Lung (tissue), 12 donors: Measurements from ENCODE around the gene HEY2. TPM values are rescaled to one million over a fixed set of nuclear protein-coding genes. Genes with fewer than 3 reads are reported as not detected.

Source experiments
- ATAC-seq: fragments of 200-7000 bp; cut with Tn5 transposase; one replicate; pipeline ENCODE4 v1.9.1; 2020; ENCODE audit warnings: moderate number of reproducible peaks; ENCODE audit not compliant: insufficient read depth, low FRiP score
- DNase-seq, 3 donors: peaks; one replicate each; pipeline ENCODE4 v3.0.0-alpha.2; 2013 to 2017
- H3K27ac ChIP-seq, 2 donors: one replicate each; pipeline ENCODE4 v1.5.1; 2013; ENCODE audit warnings: mild to moderate bottlenecking in 2 of 2, moderate library complexity in 2 of 2, control low read depth in 1 of 2, inconsistent platforms in 1 of 2, low read depth in 1 of 2, low read length in 1 of 2
- H3K27me3 ChIP-seq, 3 donors: one replicate each; pipeline ENCODE4 v1.5.1; 2013; ENCODE audit warnings: low read length in 2 of 3; ENCODE audit not compliant: control insufficient read depth in 3 of 3, insufficient read depth in 3 of 3
- H3K36me3 ChIP-seq, 4 donors: one replicate each; pipeline ENCODE4 v1.5.1; 2013; ENCODE audit warnings: low read length in 4 of 4, mild to moderate bottlenecking in 1 of 4, moderate library complexity in 1 of 4; ENCODE audit not compliant: control insufficient read depth in 4 of 4, insufficient read depth in 4 of 4
- H3K4me1 ChIP-seq, 5 donors: one replicate each; pipeline ENCODE4 v1.5.1; 2013; ENCODE audit warnings: low read length in 5 of 5, mild to moderate bottlenecking in 2 of 5, moderate library complexity in 1 of 5; ENCODE audit not compliant: control insufficient read depth in 5 of 5, insufficient read depth in 5 of 5
- H3K4me3 ChIP-seq: one replicate; pipeline ENCODE4 v1.5.1; 2013; ENCODE audit warnings: mild to moderate bottlenecking, control low read depth, moderate library complexity
- H3K9ac ChIP-seq, 2 donors: one replicate each; pipeline ENCODE4 v1.5.1; 2013; ENCODE audit warnings: low read length in 2 of 2, control low read depth in 1 of 2; ENCODE audit not compliant: insufficient read depth in 1 of 2
- H3K9me3 ChIP-seq, 4 donors: one replicate each; pipeline ENCODE4 v1.5.1; 2013; ENCODE audit warnings: low read length in 3 of 4, mild to moderate bottlenecking in 1 of 4, moderate library complexity in 1 of 4; ENCODE audit not compliant: control insufficient read depth in 4 of 4, insufficient read depth in 3 of 4
- WGBS, 2 donors: extraction: QIAGEN DNeasy Blood & Tissue Kit; methylation state at CpG; one replicate each; pipeline ENCODE4 v1.1.7; 2013; 5-methylcytosine and 5-hydroxymethylcytosine counted together
- polyA plus RNA-seq, 2 donors: library from polyadenylated mRNA; stranded (reverse); fragments of 200-250 nt; gene quantifications; one replicate each; pipeline ENCODE4 v1.2.1, GENCODE V29; 2013
- total RNA-seq, 2 donors: library from RNA; depleted of rRNA in 1 of 2; stranded (reverse); fragments of >200 nt in 1 of 2; gene quantifications; one replicate each; pipeline ENCODE4 v1.2.1, GENCODE V29; 2014 to 2021
- TF ChIP-seq, protein P1 (sequence below): IDR thresholded peaks from 2 replicates; pipeline ENCODE4 v1.5.1; 2012; ENCODE audit warnings: mild to moderate bottlenecking; ENCODE audit errors: control extremely low read depth, extremely low read depth
- donor health status: control.
- donor health status: control.
- donor health status: Bipolar disorder and iron deficiency.
- donor health status: healthy.
- donor health status: DM: yes; HTN: yes; CAD: no.

Gene HEY2
- total and polyA plus RNA-seq, 4 donors, result 1.0 to 5.2 (median 1.5) TPM

GRCh38 chr6:125746731-125747588 lies 2.5 kb upstream of the HEY2 start:
- TF ChIP-seq, protein P1, sequence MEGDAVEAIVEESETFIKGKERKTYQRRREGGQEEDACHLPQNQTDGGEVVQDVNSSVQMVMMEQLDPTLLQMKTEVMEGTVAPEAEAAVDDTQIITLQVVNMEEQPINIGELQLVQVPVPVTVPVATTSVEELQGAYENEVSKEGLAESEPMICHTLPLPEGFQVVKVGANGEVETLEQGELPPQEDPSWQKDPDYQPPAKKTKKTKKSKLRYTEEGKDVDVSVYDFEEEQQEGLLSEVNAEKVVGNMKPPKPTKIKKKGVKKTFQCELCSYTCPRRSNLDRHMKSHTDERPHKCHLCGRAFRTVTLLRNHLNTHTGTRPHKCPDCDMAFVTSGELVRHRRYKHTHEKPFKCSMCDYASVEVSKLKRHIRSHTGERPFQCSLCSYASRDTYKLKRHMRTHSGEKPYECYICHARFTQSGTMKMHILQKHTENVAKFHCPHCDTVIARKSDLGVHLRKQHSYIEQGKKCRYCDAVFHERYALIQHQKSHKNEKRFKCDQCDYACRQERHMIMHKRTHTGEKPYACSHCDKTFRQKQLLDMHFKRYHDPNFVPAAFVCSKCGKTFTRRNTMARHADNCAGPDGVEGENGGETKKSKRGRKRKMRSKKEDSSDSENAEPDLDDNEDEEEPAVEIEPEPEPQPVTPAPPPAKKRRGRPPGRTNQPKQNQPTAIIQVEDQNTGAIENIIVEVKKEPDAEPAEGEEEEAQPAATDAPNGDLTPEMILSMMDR, result no peak
- 2 to 6% methylated on average over 32 of the region's 32 CpGs for WGBS, 2 donors
- H3K27me3 ChIP-seq, result peaks cover 0 to 86% (median 79%) of the 10 kb centered on the region in 3 donors
- H3K9ac ChIP-seq, result peak overlapping the region in 1 of 2 donors; percentile 47
- H3K27ac ChIP-seq, result peak overlapping the region; percentile 54 to 96
- H3K36me3 ChIP-seq, result no peaks in the 10 kb centered on the region
- H3K4me1 ChIP-seq, result peaks cover 0 to 32% (median 4%) of the 10 kb centered on the region in 5 donors
- DNase-seq (peak; percentile 58 to 80 (median 67)), ATAC-seq (no peak)
- peak overlapping the region; percentile 35 for H3K4me3 ChIP-seq
- H3K9me3 ChIP-seq, result no peaks in the 10 kb centered on the region

GRCh38 chr6:125747589-125748405 lies 1.6 kb upstream of the HEY2 start:
- DNase-seq (peak in 1 of 3 donors; percentile 27), ATAC-seq (no peak)
- TF ChIP-seq, protein P1, result no peak
- Histone ChIP-seq H3K9me3 (no peaks in the 10 kb centered on the region), H3K27me3 (peaks cover 0 to 86% (median 83%) of the 10 kb centered on the region in 3 donors), H3K9ac (no peak overlapping the region), H3K4me3 (peak overlapping the region; percentile 54), H3K36me3 (no peaks in the 10 kb centered on the region), H3K4me1 (peaks cover 0 to 32% (median 0%) of the 10 kb centered on the region in 5 donors), H3K27ac (peak overlapping the region; percentile 78 to 96)
- WGBS, 2 donors, result 1 to 2% methylated on average over 64 to 76 of the region's 76 CpGs

DNA sequence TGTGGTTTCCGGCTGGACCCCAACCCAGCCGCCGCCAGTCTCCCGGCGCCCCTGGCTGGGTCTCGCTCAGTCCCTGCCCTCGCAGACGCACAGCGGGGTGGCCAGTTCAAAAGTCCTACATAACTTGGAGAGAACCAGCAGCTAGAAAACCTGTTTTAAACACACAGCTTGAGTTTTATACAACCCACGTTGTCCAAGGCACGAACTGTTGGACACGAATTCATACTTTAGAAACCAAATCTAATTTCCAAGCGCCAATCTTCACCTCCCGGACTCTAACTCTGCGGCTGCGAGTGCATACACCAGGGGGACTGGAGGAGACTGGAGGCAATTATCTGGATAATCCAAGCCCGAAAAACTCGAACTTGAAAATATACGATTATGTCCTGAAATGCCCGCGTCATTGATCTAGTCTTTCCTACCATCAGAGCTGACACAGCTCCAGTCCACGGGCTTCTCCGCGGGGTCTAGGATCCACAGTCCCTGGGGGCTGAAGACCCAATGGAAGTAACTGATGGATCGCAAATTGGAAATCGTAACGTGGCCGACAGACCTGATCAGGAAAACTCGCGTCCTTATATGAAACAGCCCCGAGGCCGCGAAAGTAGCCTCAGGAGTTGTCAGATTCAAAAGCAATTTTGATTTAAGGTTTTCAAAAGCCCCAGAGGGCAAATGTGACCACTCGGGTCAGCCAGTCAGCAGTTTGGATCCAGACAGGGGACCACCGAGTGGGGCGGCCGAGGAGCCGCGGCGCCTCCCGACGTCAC lies 843 bp upstream of the HEY2 start:
- DNase-seq, result peak; percentile 28 to 67 (median 51)
- TF ChIP-seq, protein P1, result no peak
- peaks cover 0 to 87% (median 80%) of the 10 kb centered on the region in 3 donors for H3K27me3 ChIP-seq
- H3K9me3 ChIP-seq, result no peaks in the 10 kb centered on the region
- H3K4me3 ChIP-seq, result peak overlapping the region; percentile 73
- no peak overlapping the region for H3K9ac ChIP-seq
- H3K27ac ChIP-seq, result peak overlapping the region; percentile 78 to 96
- ATAC-seq, result no peak
- WGBS, 2 donors, result 1 to 2% methylated on average over 42 of the region's 42 CpGs
- peaks cover 0 to 32% (median 0%) of the 10 kb centered on the region in 5 donors for H3K4me1 ChIP-seq
- H3K36me3 ChIP-seq, result no peaks in the 10 kb centered on the region
